IPS-11a (cell line): ENCODE measurements around the gene TNKS2.
"Not testable (repeated sequence)": the region's sequence is repeated elsewhere in the genome, so short reads cannot be mapped to it uniquely, and the experiment has no call there.

ENCODE experiments used
- H3K4me3 ChIP-seq: one replicate; pipeline ENCODE4 v1.5.1; 2013; ENCODE audit warnings: low read depth, low read length, control low read depth

The TNKS2 gene

GRCh38 chr10:91796331-91797047 lies 1.7 kb upstream of the TNKS2 start:
- no peak overlapping the region for H3K4me3 ChIP-seq

GRCh38 chr10:91797048-91797690 lies 1.1 kb upstream of the TNKS2 start:
- peak overlapping the region; percentile 90 for H3K4me3 ChIP-seq

GRCh38 chr10:91798649-91799611 lies 704 bp downstream of the TNKS2 start:
- peak overlapping the region; percentile 90 for H3K4me3 ChIP-seq

- H3K4me3 ChIP-seq, result peak overlapping the region; percentile 90
These were observed 1.4 kb downstream of the TNKS2 start for GRCh38 chr10:91799612-91799975.

GRCh38 chr10:91800182-91800581 lies 2.0 kb downstream of the TNKS2 start:
- H3K4me3 ChIP-seq, result peak overlapping the region; percentile 15

GRCh38 chr10:91800756-91801155 lies 2.5 kb downstream of the TNKS2 start:
- no peak overlapping the region for H3K4me3 ChIP-seq

GRCh38 chr10:91803386-91804125 lies 5.3 kb downstream of the TNKS2 start:
- no peak overlapping the region for H3K4me3 ChIP-seq

GRCh38 chr10:91804126-91804510 lies 5.9 kb downstream of the TNKS2 start:
- H3K4me3 ChIP-seq, result no peak overlapping the region

- no peak overlapping the region for H3K4me3 ChIP-seq
These were observed 7.0 kb downstream of the TNKS2 start for GRCh38 chr10:91805110-91805838.

- H3K4me3 ChIP-seq, result not testable (repeated sequence)
These were observed 9.0 kb downstream of the TNKS2 start for GRCh38 chr10:91807264-91807663.

GRCh38 chr10:91813251-91813650 lies 15.0 kb downstream of the TNKS2 start:
- no peak overlapping the region for H3K4me3 ChIP-seq

- H3K4me3 ChIP-seq, result no peak overlapping the region
These were observed 18.8 kb downstream of the TNKS2 start for GRCh38 chr10:91816981-91817380.

GRCh38 chr10:91820144-91820543 lies 21.9 kb downstream of the TNKS2 start:
- H3K4me3 ChIP-seq, result no peak overlapping the region

- no peak overlapping the region for H3K4me3 ChIP-seq
These were observed 25.9 kb downstream of the TNKS2 start for GRCh38 chr10:91824076-91824475.

GRCh38 chr10:91829268-91829667 lies 31.0 kb downstream of the TNKS2 start:
- H3K4me3 ChIP-seq, result no peak overlapping the region

- no peak overlapping the region for H3K4me3 ChIP-seq
These were observed 40.0 kb downstream of the TNKS2 start for GRCh38 chr10:91838199-91838598.

GRCh38 chr10:91843083-91843482 lies 44.9 kb downstream of the TNKS2 start:
- H3K4me3 ChIP-seq, result no peak overlapping the region

- no peak overlapping the region for H3K4me3 ChIP-seq
These were observed 58.4 kb downstream of the TNKS2 start for GRCh38 chr10:91856637-91857036.

- no peak overlapping the region for H3K4me3 ChIP-seq
These were observed 62.7 kb downstream of the TNKS2 start for GRCh38 chr10:91860885-91861284.

- H3K4me3 ChIP-seq, result no peak overlapping the region
These were observed 65.9 kb downstream of the TNKS2 start for GRCh38 chr10:91864099-91864498.
